ENCODE results near the gene DDX27.

The DDX27 gene

DNA sequence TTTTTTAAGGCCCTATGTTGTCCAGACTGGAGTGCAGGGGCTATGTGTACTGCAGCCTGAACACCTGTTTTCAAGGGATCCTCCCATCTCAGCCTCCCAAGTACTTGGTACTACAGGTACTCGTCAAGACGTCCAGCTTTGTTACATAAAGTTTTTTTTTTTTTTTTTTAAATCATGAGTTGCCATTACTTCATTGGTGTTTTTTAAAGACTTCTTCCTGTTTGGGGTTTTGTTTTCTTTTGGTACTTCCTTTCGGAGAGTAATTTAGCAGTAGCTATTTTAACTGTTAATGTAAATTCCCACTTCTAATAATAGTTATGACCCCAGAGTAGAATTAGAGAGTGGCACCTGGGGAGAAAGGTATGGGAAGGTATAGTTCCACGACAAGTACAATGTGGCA is 48.1 kb downstream of the DDX27 start:
- H3K9ac ChIP-seq (ENCODE audit: low read length), result no peak overlapping the region
- no peak overlapping the region for H3K18ac ChIP-seq (ENCODE audit: low read length)
- no peak overlapping the region for H2BK120ac ChIP-seq (ENCODE audit: low read depth, low read length)
- H3K36me3 ChIP-seq (ENCODE audit: control insufficient read depth, insufficient read depth, low read length), result peaks cover 22% of the 10 kb centered on the region
- no peak overlapping the region for H3K4me2 ChIP-seq (ENCODE audit: low read length)
- peaks cover 18% of the 10 kb centered on the region for H3K79me1 ChIP-seq (ENCODE audit: low read length)
- no peak overlapping the region for H3K4me3 ChIP-seq (ENCODE audit: low read length)
- H3K27me3 ChIP-seq (ENCODE audit: insufficient read depth, low read length, poor library complexity), result no peaks in the 10 kb centered on the region
- no peak overlapping the region for H4K5ac ChIP-seq (ENCODE audit: low read length)
- no peak overlapping the region for H2BK5ac ChIP-seq (ENCODE audit: low read length)
- H4K8ac ChIP-seq (ENCODE audit: low read depth, low read length), result no peak overlapping the region
- no peak overlapping the region for H3K27ac ChIP-seq (ENCODE audit: low read depth, low read length)
- peaks cover 37% of the 10 kb centered on the region for H3K79me2 ChIP-seq (ENCODE audit: control insufficient read depth, insufficient read depth, low read length)
- WGBS (ENCODE audit: extremely low coverage, insufficient coverage, low lambda C conversion rate), result no CpG with 5 or more reads among the region's 4 CpGs
- H3K4ac ChIP-seq (ENCODE audit: low read depth, low read length), result no peak overlapping the region
- no peaks in the 10 kb centered on the region for H3K4me1 ChIP-seq (ENCODE audit: control insufficient read depth, low read depth, low read length)
- H2BK15ac ChIP-seq (replicated peaks; ENCODE audit: low read depth), result no peak overlapping the region
- H3K23ac ChIP-seq (ENCODE audit: low read length), result no peak overlapping the region
- no peak overlapping the region for H2AK5ac ChIP-seq (ENCODE audit: low read length)
- no peak overlapping the region for H3K56ac ChIP-seq (ENCODE audit: low read length)
- no peak for DNase-seq

DNA sequence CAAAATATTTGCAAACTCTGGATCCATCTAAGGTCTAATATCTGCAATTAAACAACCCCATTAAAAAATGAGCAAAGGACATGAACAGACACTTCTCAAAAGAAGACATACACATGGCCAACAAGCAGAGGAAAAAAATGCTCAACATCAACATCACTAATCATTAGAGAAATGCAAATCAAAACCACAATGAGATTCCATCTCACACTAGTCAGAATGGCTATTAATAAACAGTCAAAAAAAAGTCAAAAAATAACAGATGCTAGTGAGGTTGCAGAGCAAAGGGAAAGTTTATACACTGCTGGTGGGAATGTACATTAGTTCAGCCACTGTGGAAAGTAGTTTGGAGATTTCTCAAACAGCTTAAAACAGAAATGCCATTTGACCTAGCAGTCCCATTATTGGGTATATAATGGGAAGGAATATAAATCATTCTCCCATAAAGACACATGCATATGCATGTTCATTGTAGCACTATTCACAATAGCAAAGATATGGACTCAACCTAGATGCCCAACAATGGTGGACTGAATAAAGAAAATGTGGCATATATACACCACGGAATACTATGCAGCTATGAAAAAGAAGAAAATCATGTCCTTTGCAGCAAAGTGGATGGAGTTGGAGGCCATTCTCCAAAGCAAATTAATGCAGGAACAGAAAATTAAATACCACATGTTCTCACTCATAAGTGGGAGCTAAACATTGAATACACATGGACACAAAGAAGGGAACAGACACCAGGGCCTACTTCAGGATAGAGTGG is 49.6 kb downstream of the DDX27 start:
- no peak overlapping the region for H2BK120ac ChIP-seq (ENCODE audit: low read depth, low read length)
- H4K8ac ChIP-seq (ENCODE audit: low read depth, low read length), result no peak overlapping the region
- no peak overlapping the region for H3K4ac ChIP-seq (ENCODE audit: low read depth, low read length)
- H4K5ac ChIP-seq (ENCODE audit: low read length), result no peak overlapping the region
- peaks cover 18% of the 10 kb centered on the region for H3K79me1 ChIP-seq (ENCODE audit: low read length)
- H3K9ac ChIP-seq (ENCODE audit: low read length), result no peak overlapping the region
- no peak overlapping the region for H2BK15ac ChIP-seq (replicated peaks; ENCODE audit: low read depth)
- H3K23ac ChIP-seq (ENCODE audit: low read length), result no peak overlapping the region
- H2AK5ac ChIP-seq (ENCODE audit: low read length), result no peak overlapping the region
- H3K18ac ChIP-seq (ENCODE audit: low read length), result no peak overlapping the region
- no peaks in the 10 kb centered on the region for H3K27me3 ChIP-seq (ENCODE audit: insufficient read depth, low read length, poor library complexity)
- WGBS (ENCODE audit: extremely low coverage, insufficient coverage, low lambda C conversion rate), result no CpG with 5 or more reads among the region's 1 CpG
- no peak overlapping the region for H3K27ac ChIP-seq (ENCODE audit: low read depth, low read length)
- H2BK5ac ChIP-seq (ENCODE audit: low read length), result no peak overlapping the region
- peaks cover 37% of the 10 kb centered on the region for H3K79me2 ChIP-seq (ENCODE audit: control insufficient read depth, insufficient read depth, low read length)
- no peaks in the 10 kb centered on the region for H3K4me1 ChIP-seq (ENCODE audit: control insufficient read depth, low read depth, low read length)
- H3K56ac ChIP-seq (ENCODE audit: low read length), result no peak overlapping the region
- no peak overlapping the region for H3K4me2 ChIP-seq (ENCODE audit: low read length)
- no peak for DNase-seq
- H3K36me3 ChIP-seq (ENCODE audit: control insufficient read depth, insufficient read depth, low read length), result peaks cover 18% of the 10 kb centered on the region
- no peak overlapping the region for H3K4me3 ChIP-seq (ENCODE audit: low read length)

DNA sequence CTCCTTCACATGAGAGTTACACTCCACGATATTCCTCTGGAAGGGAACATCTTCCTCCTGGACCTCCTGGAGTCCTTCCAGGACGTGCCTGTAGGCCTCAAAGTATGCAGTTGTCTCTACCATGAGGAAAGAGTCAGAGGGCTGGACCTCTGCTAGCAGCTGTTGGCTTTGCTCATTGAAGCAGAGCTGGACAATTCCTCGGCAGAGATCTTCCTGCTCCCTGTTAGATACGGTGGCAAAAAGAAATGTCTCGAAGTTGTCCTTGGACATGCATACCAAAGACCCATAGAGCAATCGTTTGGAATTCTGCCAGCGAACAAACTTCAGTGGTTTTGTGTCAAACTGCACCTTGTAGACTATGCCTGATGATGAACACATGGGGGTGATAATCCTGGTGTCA is 51.0 kb downstream of the DDX27 start:
- H3K18ac ChIP-seq (ENCODE audit: low read length), result no peak overlapping the region
- peaks cover 14% of the 10 kb centered on the region for H3K36me3 ChIP-seq (ENCODE audit: control insufficient read depth, insufficient read depth, low read length)
- H4K5ac ChIP-seq (ENCODE audit: low read length), result no peak overlapping the region
- H3K27me3 ChIP-seq (ENCODE audit: insufficient read depth, low read length, poor library complexity), result no peaks in the 10 kb centered on the region
- H2BK15ac ChIP-seq (replicated peaks; ENCODE audit: low read depth), result no peak overlapping the region
- DNase-seq, result no peak
- H3K27ac ChIP-seq (ENCODE audit: low read depth, low read length), result no peak overlapping the region
- H3K56ac ChIP-seq (ENCODE audit: low read length), result no peak overlapping the region
- no peak overlapping the region for H4K8ac ChIP-seq (ENCODE audit: low read depth, low read length)
- no peak overlapping the region for H3K9ac ChIP-seq (ENCODE audit: low read length)
- H3K79me1 ChIP-seq (ENCODE audit: low read length), result peaks cover 13% of the 10 kb centered on the region
- H3K4me1 ChIP-seq (ENCODE audit: control insufficient read depth, low read depth, low read length), result no peaks in the 10 kb centered on the region
- H2BK120ac ChIP-seq (ENCODE audit: low read depth, low read length), result no peak overlapping the region
- H3K4ac ChIP-seq (ENCODE audit: low read depth, low read length), result no peak overlapping the region
- WGBS (ENCODE audit: extremely low coverage, insufficient coverage, low lambda C conversion rate), result no CpG with 5 or more reads among the region's 7 CpGs
- no peak overlapping the region for H2AK5ac ChIP-seq (ENCODE audit: low read length)
- H2BK5ac ChIP-seq (ENCODE audit: low read length), result no peak overlapping the region
- peaks cover 37% of the 10 kb centered on the region for H3K79me2 ChIP-seq (ENCODE audit: control insufficient read depth, insufficient read depth, low read length)
- no peak overlapping the region for H3K4me3 ChIP-seq (ENCODE audit: low read length)
- no peak overlapping the region for H3K4me2 ChIP-seq (ENCODE audit: low read length)
- no peak overlapping the region for H3K23ac ChIP-seq (ENCODE audit: low read length)

GRCh38 chr20:49270736-49271135 is 51.5 kb downstream of the DDX27 start:
- Histone ChIP-seq H3K9ac (ENCODE audit: low read length) (no peak overlapping the region), H3K4me3 (ENCODE audit: low read length) (no peak overlapping the region), H4K8ac (ENCODE audit: low read depth, low read length) (no peak overlapping the region), H3K36me3 (ENCODE audit: control insufficient read depth, insufficient read depth, low read length) (peaks cover 14% of the 10 kb centered on the region), H3K23ac (ENCODE audit: low read length) (no peak overlapping the region), H3K4me2 (ENCODE audit: low read length) (no peak overlapping the region), H3K79me1 (ENCODE audit: low read length) (peaks cover 16% of the 10 kb centered on the region), H3K27me3 (ENCODE audit: insufficient read depth, low read length, poor library complexity) (no peaks in the 10 kb centered on the region), H2BK15ac (replicated peaks; ENCODE audit: low read depth) (no peak overlapping the region), H2AK5ac (ENCODE audit: low read length) (no peak overlapping the region), H3K18ac (ENCODE audit: low read length) (no peak overlapping the region), H2BK5ac (ENCODE audit: low read length) (no peak overlapping the region), H3K79me2 (ENCODE audit: control insufficient read depth, insufficient read depth, low read length) (peaks cover 41% of the 10 kb centered on the region), H3K27ac (ENCODE audit: low read depth, low read length) (no peak overlapping the region), H3K4me1 (ENCODE audit: control insufficient read depth, low read depth, low read length) (no peaks in the 10 kb centered on the region), H3K4ac (ENCODE audit: low read depth, low read length) (no peak overlapping the region), H4K5ac (ENCODE audit: low read length) (no peak overlapping the region), H2BK120ac (ENCODE audit: low read depth, low read length) (no peak overlapping the region), H3K56ac (ENCODE audit: low read length) (no peak overlapping the region)
- no peak for DNase-seq
- no CpG with 5 or more reads among the region's 5 CpGs for WGBS (ENCODE audit: extremely low coverage, insufficient coverage, low lambda C conversion rate)

DNA sequence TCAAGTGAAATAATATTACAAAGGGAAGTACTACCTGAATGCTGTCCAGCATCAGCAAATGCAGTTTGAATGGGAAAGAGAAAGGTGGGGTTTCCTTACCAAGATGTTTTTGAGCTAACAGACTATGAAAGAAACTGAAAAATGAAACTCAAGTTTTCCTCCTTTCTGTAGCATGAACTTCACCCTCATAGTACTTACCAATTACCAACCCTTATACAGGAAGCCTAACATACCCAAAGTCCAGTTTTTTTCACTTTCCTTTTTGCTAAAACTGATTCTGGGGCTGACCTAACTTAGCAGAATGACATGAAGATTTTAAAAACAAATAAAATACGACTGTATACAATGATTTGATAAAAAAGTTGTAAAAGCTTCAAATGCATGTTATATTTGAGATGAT is 53.4 kb downstream of the DDX27 start:
- no peak overlapping the region for H3K18ac ChIP-seq (ENCODE audit: low read length)
- no peak overlapping the region for H2BK5ac ChIP-seq (ENCODE audit: low read length)
- no peak overlapping the region for H3K4ac ChIP-seq (ENCODE audit: low read depth, low read length)
- WGBS (ENCODE audit: extremely low coverage, insufficient coverage, low lambda C conversion rate), result no CpG with 5 or more reads among the region's 1 CpG
- H3K4me2 ChIP-seq (ENCODE audit: low read length), result no peak overlapping the region
- no peak overlapping the region for H3K23ac ChIP-seq (ENCODE audit: low read length)
- H3K36me3 ChIP-seq (ENCODE audit: control insufficient read depth, insufficient read depth, low read length), result peaks cover 12% of the 10 kb centered on the region
- no peaks in the 10 kb centered on the region for H3K4me1 ChIP-seq (ENCODE audit: control insufficient read depth, low read depth, low read length)
- H2AK5ac ChIP-seq (ENCODE audit: low read length), result no peak overlapping the region
- no peak for DNase-seq
- H3K9ac ChIP-seq (ENCODE audit: low read length), result no peak overlapping the region
- no peak overlapping the region for H4K8ac ChIP-seq (ENCODE audit: low read depth, low read length)
- H3K79me1 ChIP-seq (ENCODE audit: low read length), result peaks cover 22% of the 10 kb centered on the region
- no peaks in the 10 kb centered on the region for H3K27me3 ChIP-seq (ENCODE audit: insufficient read depth, low read length, poor library complexity)
- H2BK120ac ChIP-seq (ENCODE audit: low read depth, low read length), result no peak overlapping the region
- H3K4me3 ChIP-seq (ENCODE audit: low read length), result no peak overlapping the region
- no peak overlapping the region for H3K56ac ChIP-seq (ENCODE audit: low read length)
- H2BK15ac ChIP-seq (replicated peaks; ENCODE audit: low read depth), result no peak overlapping the region
- peaks cover 51% of the 10 kb centered on the region for H3K79me2 ChIP-seq (ENCODE audit: control insufficient read depth, insufficient read depth, low read length)
- H3K27ac ChIP-seq (ENCODE audit: low read depth, low read length), result no peak overlapping the region
- H4K5ac ChIP-seq (ENCODE audit: low read length), result no peak overlapping the region

Measured in mesendoderm (in vitro differentiated cells).